Effector memory CD4-positive, alpha-beta T cell (primary cell): ENCODE measurements around the gene FAP.

Source experiments
- DNase-seq, 3 donors: peaks; one replicate each; pipeline ENCODE4 v3.0.0-alpha.2; 2020
- H3K27ac ChIP-seq: 2 replicates; pipeline ENCODE4 v1.7.0; 2013; ENCODE audit warnings: mild to moderate bottlenecking, low read length, moderate library complexity; ENCODE audit not compliant: insufficient read depth, poor library complexity, severe bottlenecking
- H3K27me3 ChIP-seq: replicated peaks from 2 replicates; pipeline ENCODE4 v1.7.0; 2013; ENCODE audit warnings: mild to moderate bottlenecking, low read length; ENCODE audit not compliant: insufficient read depth, control insufficient read depth, poor library complexity, severe bottlenecking
- H3K36me3 ChIP-seq: 2 replicates; pipeline ENCODE4 v1.7.0; 2013; ENCODE audit warnings: mild to moderate bottlenecking, low read length, moderate library complexity; ENCODE audit not compliant: control insufficient read depth, insufficient read depth
- H3K4me1 ChIP-seq: 2 replicates; pipeline ENCODE4 v1.7.0; 2013; ENCODE audit warnings: low read length, mild to moderate bottlenecking; ENCODE audit not compliant: control insufficient read depth, insufficient read depth, poor library complexity, severe bottlenecking
- H3K4me3 ChIP-seq: 2 replicates; pipeline ENCODE4 v1.7.0; 2013; ENCODE audit warnings: low read length, low read depth, mild to moderate bottlenecking; ENCODE audit not compliant: insufficient read depth, poor library complexity, severe bottlenecking
- H3K9me3 ChIP-seq: 2 replicates; pipeline ENCODE4 v1.7.0; 2013; ENCODE audit warnings: mild to moderate bottlenecking, low read length, moderate library complexity; ENCODE audit not compliant: control insufficient read depth

The FAP gene

DNA sequence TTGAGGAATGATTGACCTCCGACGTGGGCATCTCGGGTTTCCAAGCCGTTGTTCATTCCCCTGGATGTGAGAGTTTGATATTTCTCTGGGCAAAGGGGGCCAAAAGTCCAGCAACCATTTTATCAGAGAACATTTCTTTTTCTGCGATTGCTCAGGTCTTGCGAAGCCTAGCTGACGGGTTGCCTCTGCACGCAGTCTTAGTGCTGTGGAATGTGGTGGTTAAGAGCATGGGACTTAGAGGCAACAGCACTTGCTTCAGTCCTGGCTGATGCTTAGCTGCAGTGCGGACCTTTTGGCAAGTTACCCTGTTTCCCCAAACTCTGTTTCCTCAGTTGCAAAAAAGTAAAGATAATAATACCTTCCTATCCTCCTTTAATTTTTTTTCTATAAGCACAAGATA is 45.0 kb downstream of the FAP start:
- DNase-seq = no peak
- H3K27me3 ChIP-seq = peaks cover 4% of the 10 kb centered on the region
- H3K36me3 ChIP-seq = no peaks in the 10 kb centered on the region
- no peak overlapping the region for H3K27ac ChIP-seq
- no peaks in the 10 kb centered on the region for H3K4me1 ChIP-seq
- no peaks in the 10 kb centered on the region for H3K9me3 ChIP-seq
- no peak overlapping the region for H3K4me3 ChIP-seq

DNA sequence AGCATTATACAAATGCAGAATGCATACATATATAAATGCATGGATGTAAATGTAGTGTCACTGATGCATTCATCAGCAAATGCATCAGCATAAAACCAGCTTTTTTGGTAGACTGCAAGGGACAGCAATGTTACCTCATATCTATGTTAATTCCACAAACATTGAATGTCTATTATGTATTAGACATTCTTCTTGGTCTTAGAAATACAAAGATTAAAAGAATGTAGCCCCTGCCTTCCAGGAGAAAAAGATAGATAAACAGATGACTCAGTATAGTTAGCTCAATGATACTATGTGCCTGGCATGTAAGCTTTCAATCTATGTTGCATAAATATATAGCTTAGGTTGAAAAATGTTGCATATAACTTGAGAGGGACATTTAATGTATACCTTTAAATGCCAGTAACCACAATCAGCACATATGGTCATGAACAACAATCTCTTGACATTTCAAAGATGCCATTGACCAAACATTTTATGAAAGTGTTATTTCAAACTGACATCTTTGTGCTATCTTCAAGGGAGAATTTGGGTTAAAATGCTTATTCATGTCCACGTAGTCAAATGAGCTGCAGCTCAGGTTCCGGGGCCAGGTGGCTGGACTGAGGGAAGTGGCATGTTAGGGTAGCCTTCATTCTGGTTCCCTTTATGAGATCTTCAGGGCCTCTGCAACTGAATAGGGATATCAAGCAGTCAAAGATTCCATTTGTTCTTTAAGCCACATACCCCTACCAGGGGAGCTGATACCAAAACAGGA is 46.0 kb downstream of the FAP start:
- Histone ChIP-seq H3K27me3 (peaks cover 4% of the 10 kb centered on the region), H3K4me3 (no peak overlapping the region)

DNA sequence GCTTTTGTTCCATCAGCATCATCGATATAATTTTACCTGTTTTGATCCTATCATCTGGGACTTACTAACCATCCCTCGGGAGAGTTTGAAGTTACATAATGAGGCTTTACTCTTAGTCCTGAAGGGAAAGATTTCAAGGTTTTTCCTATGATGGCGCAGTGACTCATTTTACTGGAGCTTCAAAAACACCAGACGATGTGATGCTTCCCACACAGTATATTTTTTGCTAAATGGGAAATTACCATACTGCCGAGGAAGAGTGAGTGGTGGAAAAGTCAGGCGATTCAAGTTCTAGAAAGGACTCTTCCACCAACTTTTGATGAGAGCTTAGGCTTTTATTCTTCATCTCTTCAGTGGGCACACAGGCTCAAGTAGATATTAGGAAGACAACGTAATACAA is 46.6 kb downstream of the FAP start:
- no peak overlapping the region for H3K4me3 ChIP-seq
- DNase-seq = no peak
- no peaks in the 10 kb centered on the region for H3K9me3 ChIP-seq
- H3K27ac ChIP-seq = no peak overlapping the region
- H3K36me3 ChIP-seq = no peaks in the 10 kb centered on the region
- no peaks in the 10 kb centered on the region for H3K4me1 ChIP-seq
- peaks cover 4% of the 10 kb centered on the region for H3K27me3 ChIP-seq

More for the DNA sequence above, 46.0 kb downstream of the FAP start:
- H3K27ac ChIP-seq = no peak overlapping the region
- no peaks in the 10 kb centered on the region for H3K4me1 ChIP-seq
- no peaks in the 10 kb centered on the region for H3K36me3 ChIP-seq
- no peaks in the 10 kb centered on the region for H3K9me3 ChIP-seq
- no peak for DNase-seq

DNA sequence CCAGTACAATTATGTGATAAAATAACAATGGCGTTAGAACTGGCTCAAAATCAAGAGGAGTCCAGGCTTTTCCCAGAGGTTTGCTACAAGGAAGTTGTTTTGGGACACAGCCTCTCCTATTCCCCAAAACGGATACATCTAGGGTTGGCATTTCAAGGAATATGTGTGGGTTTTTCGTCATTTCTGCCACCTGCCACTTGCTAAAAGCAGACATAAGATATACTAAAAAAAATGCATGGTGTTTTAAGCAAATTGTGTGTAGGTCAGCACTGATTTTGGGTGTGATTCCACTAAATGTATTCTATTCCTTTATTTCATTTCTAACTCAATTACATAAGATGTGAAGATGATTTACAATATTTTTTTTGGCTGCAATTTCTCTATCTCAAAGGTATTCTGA is 54.8 kb downstream of the FAP start:
- Histone ChIP-seq H3K4me3 (no peak overlapping the region), H3K27ac (no peak overlapping the region), H3K4me1 (no peaks in the 10 kb centered on the region), H3K36me3 (no peaks in the 10 kb centered on the region), H3K9me3 (no peaks in the 10 kb centered on the region), H3K27me3 (no peaks in the 10 kb centered on the region)
- DNase-seq = no peak

DNA sequence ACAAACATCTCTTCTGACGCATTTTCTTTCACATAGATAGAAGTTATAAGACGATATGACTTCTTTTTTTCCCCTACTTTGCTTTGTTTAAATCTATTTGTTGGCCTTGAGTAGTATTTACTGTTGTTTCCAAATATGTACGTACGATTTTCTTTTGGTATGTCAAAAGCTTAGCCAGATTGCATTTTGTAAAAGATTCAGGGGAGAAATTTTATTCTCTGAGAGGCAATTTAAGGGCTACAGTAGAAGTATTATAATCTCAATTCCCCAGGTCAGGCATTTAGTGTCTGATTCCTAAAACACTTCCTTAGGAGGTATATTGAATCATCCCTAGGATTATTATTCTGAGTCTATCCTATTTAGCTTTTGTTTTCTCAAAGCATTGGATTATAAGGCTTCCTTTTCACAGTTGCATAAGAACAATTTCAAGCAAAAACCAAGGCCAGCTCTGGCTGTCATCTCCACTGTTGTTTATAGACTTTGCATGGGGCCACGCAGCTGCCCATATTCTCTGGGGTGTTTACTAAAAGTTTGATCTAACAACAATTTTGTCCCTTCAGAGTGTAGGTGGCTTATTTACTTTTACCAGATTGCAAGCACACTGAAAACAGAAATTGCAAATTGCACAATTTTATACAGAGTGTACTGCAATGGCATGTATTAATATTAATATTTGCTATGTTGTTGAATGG is 57.6 kb downstream of the FAP start:
- DNase-seq = no peak
- H3K36me3 ChIP-seq = no peaks in the 10 kb centered on the region
- no peaks in the 10 kb centered on the region for H3K27me3 ChIP-seq
- H3K9me3 ChIP-seq = no peaks in the 10 kb centered on the region
- no peak overlapping the region for H3K4me3 ChIP-seq
- no peak overlapping the region for H3K27ac ChIP-seq
- no peaks in the 10 kb centered on the region for H3K4me1 ChIP-seq

- Histone ChIP-seq H3K4me1 (no peaks in the 10 kb centered on the region), H3K4me3 (no peak overlapping the region), H3K9me3 (no peaks in the 10 kb centered on the region), H3K36me3 (no peaks in the 10 kb centered on the region), H3K27me3 (no peaks in the 10 kb centered on the region), H3K27ac (no peak overlapping the region)
- DNase-seq = no peak
Observed at GRCh38 chr2:162184821-162185450, 58.3 kb downstream of the FAP start.

GRCh38 chr2:162184359-162184758 is 58.9 kb downstream of the FAP start:
- no peak overlapping the region for H3K4me3 ChIP-seq
- H3K4me1 ChIP-seq = no peaks in the 10 kb centered on the region
- H3K27me3 ChIP-seq = no peaks in the 10 kb centered on the region
- H3K9me3 ChIP-seq = no peaks in the 10 kb centered on the region
- H3K27ac ChIP-seq = no peak overlapping the region
- DNase-seq = no peak
- H3K36me3 ChIP-seq = no peaks in the 10 kb centered on the region

DNA sequence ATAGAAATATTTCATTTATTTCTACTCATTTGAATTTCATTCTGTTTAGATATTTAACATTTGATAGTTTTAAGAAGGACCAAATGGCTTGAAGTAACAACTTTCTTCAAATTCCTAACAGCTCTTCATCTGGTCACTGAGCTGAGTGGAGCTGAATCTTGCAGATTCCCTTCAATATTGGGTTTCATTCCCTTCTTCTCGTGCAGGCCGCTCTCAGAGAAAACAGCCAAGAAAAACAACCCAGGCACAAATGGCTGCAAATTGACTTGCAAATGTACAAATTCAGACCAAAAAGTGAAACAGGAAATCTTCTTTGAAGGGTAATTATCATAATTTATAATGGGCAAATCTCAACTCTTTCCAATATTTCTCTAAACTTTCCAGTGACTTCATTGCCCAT is 60.9 kb downstream of the FAP start:
- DNase-seq = no peak
- Histone ChIP-seq H3K4me3 (no peak overlapping the region), H3K4me1 (no peaks in the 10 kb centered on the region), H3K27ac (no peak overlapping the region), H3K27me3 (no peaks in the 10 kb centered on the region), H3K36me3 (no peaks in the 10 kb centered on the region), H3K9me3 (no peaks in the 10 kb centered on the region)

DNA sequence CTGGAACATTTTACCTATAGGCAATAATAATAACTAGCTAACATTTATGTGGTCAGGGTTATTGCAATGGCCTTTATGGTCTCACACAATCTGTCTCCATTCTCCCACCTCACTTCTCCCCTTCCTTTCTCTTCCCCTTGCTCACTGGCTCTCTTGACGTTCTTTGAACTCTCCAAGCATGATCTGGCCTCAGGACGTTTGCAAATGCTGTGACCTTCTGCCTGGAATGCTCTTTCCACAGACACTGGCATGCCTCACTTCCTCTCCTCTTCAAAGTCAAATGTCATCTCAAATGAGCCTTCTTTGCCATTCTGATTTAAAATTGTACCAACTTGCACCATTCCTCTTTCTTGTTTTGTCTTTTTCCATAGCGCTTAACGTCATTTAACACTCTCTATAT is 65.9 kb downstream of the FAP start:
- Histone ChIP-seq H3K27ac (no peak overlapping the region), H3K9me3 (no peaks in the 10 kb centered on the region)

GRCh38 chr2:162175714-162176113 is 67.5 kb downstream of the FAP start:
- H3K9me3 ChIP-seq = no peaks in the 10 kb centered on the region
- H3K27ac ChIP-seq = no peak overlapping the region
- H3K36me3 ChIP-seq = no peaks in the 10 kb centered on the region
- no peaks in the 10 kb centered on the region for H3K4me1 ChIP-seq
- H3K4me3 ChIP-seq = no peak overlapping the region
- DNase-seq = no peak
- H3K27me3 ChIP-seq = no peaks in the 10 kb centered on the region

More for the DNA sequence above, 65.9 kb downstream of the FAP start:
- Histone ChIP-seq H3K4me3 (no peak overlapping the region), H3K27me3 (no peaks in the 10 kb centered on the region), H3K36me3 (no peaks in the 10 kb centered on the region), H3K4me1 (no peaks in the 10 kb centered on the region)
- DNase-seq = no peak
